ENCODE data around the gene BCL6.

DNA sequence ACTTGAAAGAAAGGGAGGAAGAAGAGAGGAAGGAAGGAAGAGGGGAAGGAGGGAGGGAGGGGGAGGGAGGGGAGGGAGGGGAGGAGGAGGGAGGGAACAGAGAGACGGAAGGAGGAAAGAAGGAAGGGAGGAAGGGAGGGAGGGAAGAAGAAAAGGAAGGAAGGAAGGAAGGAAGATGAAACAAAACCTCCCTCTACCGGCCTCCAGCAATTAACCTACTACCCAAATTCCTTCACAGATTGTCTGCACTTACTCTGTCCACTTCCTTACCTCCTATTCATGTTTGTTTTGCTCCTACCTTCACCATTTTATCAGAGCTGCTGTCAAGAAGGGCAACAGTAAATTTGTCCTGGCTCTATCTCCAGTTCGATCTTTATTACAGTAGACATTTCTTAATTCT lies 44.6 kb upstream of the BCL6 start:
- TF ChIP-seq POLR2AphosphoS5 (IDR thresholded peaks at IDR 0.05; ENCODE audit: borderline replicate concordance, low read depth, low read length): no peak
- no peak for TF ChIP-seq EZH2 (IDR thresholded peaks at IDR 0.05)

Data from SK-N-MC (cell line).